Neural cell (in vitro differentiated cells): Measurements from ENCODE around the gene CDX1.

Source experiments
- EZH2 ChIP-seq: fragments of 200-600, 300-800 bp; shearing (Covaris generic), sonication (generic); IDR thresholded peaks from 2 replicates; pipeline ENCODE4 v1.6.1; 2014; ENCODE audit warnings: antibody characterized with exemption, low read length, borderline replicate concordance, mild to moderate bottlenecking; ENCODE audit not compliant: insufficient read depth, poor library complexity, severe bottlenecking
- MXI1 ChIP-seq: fragments of 450-650 bp; conservative IDR thresholded peaks from 2 replicates; pipeline ENCODE4 v1.6.1; 2014; ENCODE audit warnings: antibody characterized with exemption, mild to moderate bottlenecking; ENCODE audit not compliant: poor library complexity, severe bottlenecking
- POLR2AphosphoS5 ChIP-seq: IDR thresholded peaks from 2 replicates; pipeline ENCODE4 v1.6.1; 2012
- SMC3 ChIP-seq: fragments of 450-650 bp; conservative IDR thresholded peaks from 2 replicates; pipeline ENCODE4 v1.6.1; 2014; ENCODE audit warnings: antibody characterized with exemption, mild to moderate bottlenecking, moderate library complexity; ENCODE audit not compliant: poor library complexity
- TAF1 ChIP-seq: IDR thresholded peaks from 2 replicates; pipeline ENCODE4 v1.6.1; 2012; ENCODE audit warnings: low read depth
- TF ChIP-seq, protein P1 (sequence below): fragments of 450-650 bp; IDR thresholded peaks from 2 replicates; pipeline ENCODE4 v1.5.1; 2014; ENCODE audit warnings: antibody characterized with exemption, mild to moderate bottlenecking, moderate library complexity; ENCODE audit not compliant: poor library complexity, severe bottlenecking

DNA sequence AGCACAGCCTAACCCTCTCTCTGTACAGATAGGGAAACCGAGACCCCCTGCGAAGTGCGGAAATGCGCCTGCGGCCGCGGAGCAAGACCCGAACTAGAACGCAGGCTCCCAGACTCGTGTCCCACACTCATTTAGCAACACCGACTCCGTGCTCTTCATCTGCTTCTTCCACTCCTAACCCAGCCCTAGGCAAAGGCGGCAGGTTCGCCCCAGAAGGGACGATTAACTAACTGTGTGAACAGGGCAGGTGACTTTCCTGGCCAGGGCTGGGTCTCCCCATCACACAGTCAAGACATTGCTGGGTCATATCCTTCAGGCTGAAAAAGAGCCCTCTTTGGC lies 903 bp downstream of the CDX1 start:
- TF ChIP-seq, protein P1, sequence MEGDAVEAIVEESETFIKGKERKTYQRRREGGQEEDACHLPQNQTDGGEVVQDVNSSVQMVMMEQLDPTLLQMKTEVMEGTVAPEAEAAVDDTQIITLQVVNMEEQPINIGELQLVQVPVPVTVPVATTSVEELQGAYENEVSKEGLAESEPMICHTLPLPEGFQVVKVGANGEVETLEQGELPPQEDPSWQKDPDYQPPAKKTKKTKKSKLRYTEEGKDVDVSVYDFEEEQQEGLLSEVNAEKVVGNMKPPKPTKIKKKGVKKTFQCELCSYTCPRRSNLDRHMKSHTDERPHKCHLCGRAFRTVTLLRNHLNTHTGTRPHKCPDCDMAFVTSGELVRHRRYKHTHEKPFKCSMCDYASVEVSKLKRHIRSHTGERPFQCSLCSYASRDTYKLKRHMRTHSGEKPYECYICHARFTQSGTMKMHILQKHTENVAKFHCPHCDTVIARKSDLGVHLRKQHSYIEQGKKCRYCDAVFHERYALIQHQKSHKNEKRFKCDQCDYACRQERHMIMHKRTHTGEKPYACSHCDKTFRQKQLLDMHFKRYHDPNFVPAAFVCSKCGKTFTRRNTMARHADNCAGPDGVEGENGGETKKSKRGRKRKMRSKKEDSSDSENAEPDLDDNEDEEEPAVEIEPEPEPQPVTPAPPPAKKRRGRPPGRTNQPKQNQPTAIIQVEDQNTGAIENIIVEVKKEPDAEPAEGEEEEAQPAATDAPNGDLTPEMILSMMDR: no peak
- TF ChIP-seq POLR2AphosphoS5: no peak
- TF ChIP-seq MXI1: no peak
- TF ChIP-seq TAF1: no peak
- no peak for TF ChIP-seq SMC3
- no peak for TF ChIP-seq EZH2
